Liver (tissue), 3 donors: ENCODE measurements around the gene TMED10.

Source experiments
- CTCF ChIP-seq: fragments of 150-350 bp; IDR thresholded peaks from 2 replicates; pipeline ENCODE4 v1.5.1; 2017; ENCODE audit warnings: improper control_type of control experiment, low read depth, low read length; ENCODE audit not compliant: missing input control
- REST ChIP-seq: IDR thresholded peaks from 2 replicates; pipeline ENCODE4 v1.6.1; 2016; ENCODE audit warnings: antibody characterized with exemption, mild to moderate bottlenecking
- SP1 ChIP-seq: IDR thresholded peaks from 2 replicates; pipeline ENCODE4 v1.6.1; 2018; ENCODE audit warnings: antibody characterized with exemption, mild to moderate bottlenecking
- YY1 ChIP-seq: IDR thresholded peaks from 2 replicates; pipeline ENCODE4 v1.6.1; 2016; ENCODE audit warnings: antibody characterized with exemption, mild to moderate bottlenecking
- donor health status: healthy.
- donor health status: healthy.

DNA sequence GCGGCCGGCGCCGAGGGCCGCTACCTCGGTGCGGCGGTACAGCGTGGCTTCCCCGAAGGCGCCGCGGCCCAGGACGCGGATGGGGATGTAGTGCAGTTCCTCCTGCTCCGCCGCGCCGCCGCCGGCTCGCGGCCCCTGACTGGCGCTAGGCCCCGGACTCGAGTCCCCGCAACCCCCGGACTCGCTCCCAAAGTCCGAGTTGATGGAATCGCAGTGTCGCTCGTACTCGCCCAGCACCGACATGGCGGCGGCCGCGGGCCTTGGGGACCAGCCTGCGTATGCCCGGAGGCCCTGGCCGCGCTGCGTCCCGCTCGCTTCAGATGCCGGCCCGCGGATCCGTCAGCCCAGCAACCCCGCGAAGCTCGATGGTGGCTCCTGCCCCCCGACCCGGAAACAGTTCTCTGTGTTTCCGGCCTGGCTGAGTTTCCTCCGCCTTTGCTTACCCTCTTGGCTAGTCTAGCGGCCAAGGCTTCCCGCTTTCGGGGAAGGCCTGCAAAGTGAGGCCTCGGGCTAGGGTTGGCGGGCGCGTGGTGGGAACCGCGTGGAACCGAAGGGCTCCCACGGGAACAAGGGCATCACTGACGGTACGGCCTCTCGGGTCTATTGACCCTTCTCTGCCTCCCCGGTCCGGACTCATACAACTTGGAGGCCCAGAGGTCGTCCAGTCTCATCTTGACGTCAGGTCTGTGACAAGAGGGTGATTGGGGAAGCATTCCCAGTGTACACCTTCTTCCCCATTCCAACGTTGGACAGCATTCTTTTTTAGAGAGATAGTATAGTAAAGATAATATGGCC is 49.5 kb downstream of the TMED10 start, which contains the start of gene NEK9:
- TF ChIP-seq CTCF (no peak), REST (peak; percentile 74), SP1 (peak; percentile 23), YY1 (peak; percentile 92)
